GM21367 (cell line): ENCODE measurements around the gene B2M.
"Not testable (repeated sequence)": the region's sequence is repeated elsewhere in the genome, so short reads cannot be mapped to it uniquely, and the experiment has no call there.

ENCODE experiments used
- ATAC-seq: cut with Tn5 transposase; IDR thresholded peaks from one replicate; pipeline ENCODE4 v1.9.1; 2021; ENCODE audit not compliant: unreplicated experiment

The B2M gene

GRCh38 chr15:44697014-44697413, 14.3 kb upstream of the B2M start:
- ATAC-seq = no peak

DNA sequence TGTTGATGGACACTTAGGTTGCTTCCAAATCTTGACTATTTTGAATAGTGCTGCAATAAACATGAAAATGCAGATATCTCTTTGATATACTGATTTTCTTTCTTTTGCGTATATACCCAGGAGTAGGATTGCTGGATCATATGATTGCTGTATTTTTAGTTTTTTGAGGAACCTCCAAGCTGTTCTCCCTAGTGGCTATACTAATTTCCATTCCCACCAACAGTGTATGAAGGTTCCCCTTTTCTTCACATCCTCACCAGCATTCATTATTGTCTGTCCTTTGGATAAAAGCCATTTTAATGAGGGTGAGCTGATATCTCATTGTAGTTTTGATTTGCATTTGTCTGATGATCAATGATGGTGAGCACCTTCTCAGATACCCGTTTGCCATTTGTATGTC, 12.7 kb upstream of the B2M start:
- no peak for ATAC-seq

GRCh38 chr15:44700676-44701075, 10.6 kb upstream of the B2M start:
- ATAC-seq = not testable (repeated sequence)

DNA sequence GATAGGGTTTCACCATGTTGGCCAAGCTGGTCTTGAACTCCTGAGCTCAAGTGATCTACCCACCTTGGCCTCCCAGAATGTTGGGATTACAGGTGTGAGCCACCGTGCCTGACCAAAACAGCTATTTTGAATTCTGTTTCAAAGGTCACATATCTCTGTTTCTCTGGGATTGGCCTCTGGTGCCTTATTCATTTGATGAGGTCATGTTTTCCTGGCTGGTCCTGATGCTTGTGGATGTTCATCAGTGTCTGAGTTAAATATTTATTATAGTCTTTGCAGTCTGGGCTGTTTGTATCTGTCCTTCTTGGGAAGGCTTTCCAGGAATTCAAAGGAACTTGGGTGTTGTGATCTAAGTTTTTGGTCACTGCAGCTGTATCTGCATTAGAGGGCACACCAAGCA, 5.3 kb upstream of the B2M start:
- ATAC-seq = no peak

DNA sequence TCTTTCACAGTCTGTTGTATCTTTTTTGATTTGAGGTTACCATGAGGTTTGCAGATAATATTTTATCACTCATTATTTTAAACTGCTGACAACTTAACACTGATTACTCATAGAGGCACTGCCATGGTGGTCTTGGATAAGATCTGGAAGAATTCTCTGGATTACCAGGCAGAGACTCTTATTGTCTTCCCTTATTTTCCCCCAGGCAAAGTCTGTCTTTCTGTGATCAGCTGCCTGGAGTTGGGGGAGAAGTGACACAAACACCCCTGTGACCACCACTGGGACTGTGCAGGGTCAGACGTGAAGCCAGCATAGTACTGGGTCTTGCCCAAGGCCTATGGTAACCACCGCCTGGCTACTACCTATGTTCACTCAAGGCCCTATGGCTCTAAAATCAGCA, 4.9 kb upstream of the B2M start:
- no peak for ATAC-seq

- no peak for ATAC-seq
These were observed 4.2 kb upstream of the B2M start for GRCh38 chr15:44706946-44707636.

GRCh38 chr15:44710236-44711095, 851 bp upstream of the B2M start:
- ATAC-seq = no peak

- peak; percentile 11 for ATAC-seq
These were observed 527 bp downstream of the B2M start for GRCh38 chr15:44711743-44712345.

DNA sequence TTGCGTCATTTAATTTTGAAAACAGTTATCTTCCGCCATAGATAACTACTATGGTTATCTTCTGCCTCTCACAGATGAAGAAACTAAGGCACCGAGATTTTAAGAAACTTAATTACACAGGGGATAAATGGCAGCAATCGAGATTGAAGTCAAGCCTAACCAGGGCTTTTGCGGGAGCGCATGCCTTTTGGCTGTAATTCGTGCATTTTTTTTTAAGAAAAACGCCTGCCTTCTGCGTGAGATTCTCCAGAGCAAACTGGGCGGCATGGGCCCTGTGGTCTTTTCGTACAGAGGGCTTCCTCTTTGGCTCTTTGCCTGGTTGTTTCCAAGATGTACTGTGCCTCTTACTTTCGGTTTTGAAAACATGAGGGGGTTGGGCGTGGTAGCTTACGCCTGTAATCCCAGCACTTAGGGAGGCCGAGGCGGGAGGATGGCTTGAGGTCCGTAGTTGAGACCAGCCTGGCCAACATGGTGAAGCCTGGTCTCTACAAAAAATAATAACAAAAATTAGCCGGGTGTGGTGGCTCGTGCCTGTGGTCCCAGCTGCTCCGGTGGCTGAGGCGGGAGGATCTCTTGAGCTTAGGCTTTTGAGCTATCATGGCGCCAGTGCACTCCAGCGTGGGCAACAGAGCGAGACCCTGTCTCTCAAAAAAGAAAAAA, 1.2 kb downstream of the B2M start:
- ATAC-seq = no peak

DNA sequence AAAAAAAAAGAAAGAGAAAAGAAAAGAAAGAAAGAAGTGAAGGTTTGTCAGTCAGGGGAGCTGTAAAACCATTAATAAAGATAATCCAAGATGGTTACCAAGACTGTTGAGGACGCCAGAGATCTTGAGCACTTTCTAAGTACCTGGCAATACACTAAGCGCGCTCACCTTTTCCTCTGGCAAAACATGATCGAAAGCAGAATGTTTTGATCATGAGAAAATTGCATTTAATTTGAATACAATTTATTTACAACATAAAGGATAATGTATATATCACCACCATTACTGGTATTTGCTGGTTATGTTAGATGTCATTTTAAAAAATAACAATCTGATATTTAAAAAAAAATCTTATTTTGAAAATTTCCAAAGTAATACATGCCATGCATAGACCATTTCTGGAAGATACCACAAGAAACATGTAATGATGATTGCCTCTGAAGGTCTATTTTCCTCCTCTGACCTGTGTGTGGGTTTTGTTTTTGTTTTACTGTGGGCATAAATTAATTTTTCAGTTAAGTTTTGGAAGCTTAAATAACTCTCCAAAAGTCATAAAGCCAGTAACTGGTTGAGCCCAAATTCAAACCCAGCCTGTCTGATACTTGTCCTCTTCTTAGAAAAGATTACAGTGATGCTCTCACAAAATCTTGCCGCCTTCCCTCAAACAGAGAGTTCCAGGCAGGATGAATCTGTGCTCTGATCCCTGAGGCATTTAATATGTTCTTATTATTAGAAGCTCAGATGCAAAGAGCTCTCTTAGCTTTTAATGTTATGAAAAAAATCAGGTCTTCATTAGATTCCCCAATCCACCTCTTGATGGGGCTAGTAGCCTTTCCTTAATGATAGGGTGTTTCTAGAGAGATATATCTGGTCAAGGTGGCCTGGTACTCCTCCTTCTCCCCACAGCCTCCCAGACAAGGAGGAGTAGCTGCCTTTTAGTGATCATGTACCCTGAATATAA, 2.0 kb downstream of the B2M start:
- ATAC-seq = no peak

DNA sequence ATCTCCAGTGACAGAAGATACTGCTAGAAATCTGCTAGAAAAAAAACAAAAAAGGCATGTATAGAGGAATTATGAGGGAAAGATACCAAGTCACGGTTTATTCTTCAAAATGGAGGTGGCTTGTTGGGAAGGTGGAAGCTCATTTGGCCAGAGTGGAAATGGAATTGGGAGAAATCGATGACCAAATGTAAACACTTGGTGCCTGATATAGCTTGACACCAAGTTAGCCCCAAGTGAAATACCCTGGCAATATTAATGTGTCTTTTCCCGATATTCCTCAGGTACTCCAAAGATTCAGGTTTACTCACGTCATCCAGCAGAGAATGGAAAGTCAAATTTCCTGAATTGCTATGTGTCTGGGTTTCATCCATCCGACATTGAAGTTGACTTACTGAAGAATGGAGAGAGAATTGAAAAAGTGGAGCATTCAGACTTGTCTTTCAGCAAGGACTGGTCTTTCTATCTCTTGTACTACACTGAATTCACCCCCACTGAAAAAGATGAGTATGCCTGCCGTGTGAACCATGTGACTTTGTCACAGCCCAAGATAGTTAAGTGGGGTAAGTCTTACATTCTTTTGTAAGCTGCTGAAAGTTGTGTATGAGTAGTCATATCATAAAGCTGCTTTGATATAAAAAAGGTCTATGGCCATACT, 4.0 kb downstream of the B2M start:
- no peak for ATAC-seq

- ATAC-seq = no peak
These were observed 4.5 kb downstream of the B2M start for GRCh38 chr15:44715797-44716334.

- no peak for ATAC-seq
These were observed 5.8 kb downstream of the B2M start for GRCh38 chr15:44716983-44717602.

GRCh38 chr15:44718180-44718926, 7.0 kb downstream of the B2M start:
- ATAC-seq = no peak

- ATAC-seq = no peak
These were observed 7.6 kb downstream of the B2M start for GRCh38 chr15:44718927-44719292.

- peak; percentile 37 for ATAC-seq
These were observed 8.1 kb downstream of the B2M start for GRCh38 chr15:44719293-44719999.

DNA sequence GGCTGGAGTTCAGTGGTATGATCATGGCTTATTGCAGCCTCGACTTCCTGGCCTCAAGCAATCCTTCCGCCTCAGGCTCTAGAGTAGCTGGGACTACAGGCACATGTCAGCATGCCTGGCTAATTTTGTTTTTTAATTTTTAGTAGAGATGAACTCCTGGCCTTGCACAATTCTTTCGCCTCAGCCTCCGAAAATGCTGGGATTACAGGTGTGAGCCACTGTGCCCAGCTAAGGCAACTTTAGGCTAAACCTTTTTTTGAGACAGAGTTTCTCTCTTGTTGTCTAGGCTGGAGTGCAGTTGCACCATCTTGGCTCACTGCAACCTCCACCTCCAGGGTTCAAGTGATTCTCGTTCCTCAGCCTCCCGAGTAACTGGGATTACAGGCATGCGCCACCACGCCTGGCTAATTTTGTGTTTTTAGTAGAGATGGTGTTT, 8.7 kb downstream of the B2M start:
- not testable (repeated sequence) for ATAC-seq
